IMR-90 (cell line): ENCODE results near the gene FERD3L.

Source experiments
- CTCF ChIP-seq: conservative IDR thresholded peaks from 2 replicates; pipeline ENCODE4 v1.5.1; 2012; ENCODE audit warnings: mild to moderate bottlenecking, low read depth, low read length, improper control_type of control experiment
- MAFK ChIP-seq: IDR thresholded peaks from 2 replicates; pipeline ENCODE4 v1.6.1; 2012; ENCODE audit warnings: low read depth, low read length, improper control_type of control experiment
- RAD21 ChIP-seq: IDR thresholded peaks from 2 replicates; pipeline ENCODE4 v1.6.1; 2012; ENCODE audit warnings: low read length, improper control_type of control experiment
- RCOR1 ChIP-seq: IDR thresholded peaks from 2 replicates; pipeline ENCODE4 v1.6.1; 2012; ENCODE audit warnings: mild to moderate bottlenecking, low read length, improper control_type of control experiment; ENCODE audit not compliant: insufficient replicate concordance
- SMC3 ChIP-seq: fragments of 150-350 bp; IDR thresholded peaks from 2 replicates; pipeline ENCODE4 v1.6.1; 2016; ENCODE audit warnings: low read depth, mild to moderate bottlenecking, antibody characterized with exemption, low read length, moderate library complexity
- USF2 ChIP-seq: fragments of 150-350 bp; IDR thresholded peaks from 2 replicates; pipeline ENCODE4 v1.6.1; 2017; ENCODE audit warnings: mild to moderate bottlenecking, antibody characterized with exemption, low read length, low read depth

DNA sequence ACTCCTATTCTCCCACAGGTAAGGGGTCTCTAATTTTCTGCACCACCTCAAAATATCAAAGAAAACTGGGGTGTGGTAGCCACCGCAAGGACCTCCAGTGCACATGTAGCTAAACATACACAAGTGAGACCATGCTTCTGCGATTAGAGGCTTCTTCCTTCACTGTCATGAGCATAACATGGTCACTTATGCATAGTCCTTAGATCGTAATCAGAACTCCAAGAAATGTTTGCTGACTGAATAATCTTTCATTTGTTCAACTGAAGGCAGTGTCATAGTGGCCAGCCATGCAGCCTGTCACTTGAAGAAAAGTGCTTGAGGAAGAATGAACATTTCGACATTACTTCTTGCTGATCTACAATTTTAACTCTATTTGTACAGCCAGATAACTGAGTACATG is 42.3 kb downstream of the FERD3L start:
- TF ChIP-seq RAD21 (no peak), CTCF (no peak), RCOR1 (no peak), MAFK (no peak), USF2 (no peak), SMC3 (no peak)
